Measurements from ENCODE around the gene LMNTD1. TPM values are rescaled to one million over a fixed set of nuclear protein-coding genes. Genes with fewer than 3 reads are reported as not detected.
"Not testable (repeated sequence)": the region's sequence is repeated elsewhere in the genome, so short reads cannot be mapped to it uniquely, and the experiment has no call there.

LMNTD1 gene
- total and polyA plus RNA-seq, 8 donors = 0.22 to 0.70 (median 0.46) TPM; not detected in 4

DNA sequence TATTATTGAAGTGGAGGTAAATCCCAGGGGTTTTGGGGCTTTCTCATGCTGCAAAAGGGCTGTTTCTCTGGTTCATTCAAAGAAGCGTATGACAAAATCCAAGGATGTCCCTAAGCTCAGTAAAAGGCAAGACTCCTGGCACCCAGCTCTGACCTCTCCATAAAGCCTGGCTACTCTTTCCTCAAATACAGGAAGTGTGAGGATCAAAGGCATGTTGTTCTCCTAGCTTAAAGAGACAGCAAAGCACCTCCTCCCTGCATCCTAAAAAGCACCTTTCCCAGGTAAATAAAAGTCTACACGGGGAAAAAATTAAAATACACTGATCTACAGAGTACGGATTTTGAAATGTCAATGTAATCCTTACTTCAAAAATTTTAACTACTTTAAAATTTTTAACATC lies 118.6 kb downstream of the LMNTD1 start:
- ATAC-seq (no peak), FAIRE-seq (no peak), DNase-seq (no peak)
- no peaks in the 10 kb centered on the region for H3K36me3 ChIP-seq
- 70 to 72% methylated on average over 3 of the region's 3 CpGs for WGBS, 2 donors
- intact Hi-C loops (cut with DNase I) = loop anchor here in 1 of 3 donors (10.0 kb wide), 1 partner anchor 590 kb away; no protein-coding TSS in a partner anchor
- H3K27ac ChIP-seq = no peak overlapping the region
- no peaks in the 10 kb centered on the region for H3K9me3 ChIP-seq
- no peak overlapping the region for H3K4me3 ChIP-seq
- H3K4me1 ChIP-seq = peaks cover 0 to 4% (median 0%) of the 10 kb centered on the region in 3 donors
- TF ChIP-seq, protein P1, sequence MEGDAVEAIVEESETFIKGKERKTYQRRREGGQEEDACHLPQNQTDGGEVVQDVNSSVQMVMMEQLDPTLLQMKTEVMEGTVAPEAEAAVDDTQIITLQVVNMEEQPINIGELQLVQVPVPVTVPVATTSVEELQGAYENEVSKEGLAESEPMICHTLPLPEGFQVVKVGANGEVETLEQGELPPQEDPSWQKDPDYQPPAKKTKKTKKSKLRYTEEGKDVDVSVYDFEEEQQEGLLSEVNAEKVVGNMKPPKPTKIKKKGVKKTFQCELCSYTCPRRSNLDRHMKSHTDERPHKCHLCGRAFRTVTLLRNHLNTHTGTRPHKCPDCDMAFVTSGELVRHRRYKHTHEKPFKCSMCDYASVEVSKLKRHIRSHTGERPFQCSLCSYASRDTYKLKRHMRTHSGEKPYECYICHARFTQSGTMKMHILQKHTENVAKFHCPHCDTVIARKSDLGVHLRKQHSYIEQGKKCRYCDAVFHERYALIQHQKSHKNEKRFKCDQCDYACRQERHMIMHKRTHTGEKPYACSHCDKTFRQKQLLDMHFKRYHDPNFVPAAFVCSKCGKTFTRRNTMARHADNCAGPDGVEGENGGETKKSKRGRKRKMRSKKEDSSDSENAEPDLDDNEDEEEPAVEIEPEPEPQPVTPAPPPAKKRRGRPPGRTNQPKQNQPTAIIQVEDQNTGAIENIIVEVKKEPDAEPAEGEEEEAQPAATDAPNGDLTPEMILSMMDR (IDR thresholded peaks at IDR 0.05) = no peak
- no peaks in the 10 kb centered on the region for H3K27me3 ChIP-seq

DNA sequence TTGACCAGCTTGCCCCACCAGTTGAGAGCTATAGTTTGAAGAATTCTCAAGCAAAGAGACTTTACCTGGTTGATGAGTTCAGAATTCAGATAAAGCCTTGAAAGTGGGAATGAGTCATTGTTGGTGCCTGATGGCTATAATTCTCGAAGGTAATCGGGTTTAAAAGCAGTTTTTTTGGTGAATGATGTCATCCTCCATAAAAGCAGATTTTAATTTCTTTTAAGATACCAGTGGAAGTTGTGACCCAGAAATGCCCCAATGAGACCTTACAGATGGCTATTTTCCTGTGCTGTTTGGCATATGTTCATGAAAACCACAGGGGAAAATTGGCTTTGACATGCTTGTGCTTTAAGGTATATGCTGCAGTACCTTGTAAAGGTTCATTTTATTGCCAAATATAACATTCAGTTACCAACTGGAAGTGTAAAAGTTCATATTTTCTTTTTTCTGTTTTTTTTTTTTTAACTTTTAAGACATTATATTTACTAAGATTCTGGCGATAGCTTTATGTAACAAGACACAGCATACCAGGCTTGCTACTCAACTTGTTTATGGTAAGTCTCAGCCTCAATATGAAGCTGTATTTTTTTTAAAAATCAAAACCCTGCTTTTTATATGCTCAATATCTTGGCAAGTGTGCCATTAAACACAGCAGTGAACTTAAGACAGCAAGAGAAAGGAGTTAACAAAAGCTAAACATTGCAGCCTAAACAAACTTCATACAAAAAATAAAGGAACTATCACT lies 119.3 kb downstream of the LMNTD1 start:
- ATAC-seq (no peak), DNase-seq (no peak), FAIRE-seq (peak; percentile 13)
- no peaks in the 10 kb centered on the region for H3K36me3 ChIP-seq
- TF ChIP-seq, protein P1 (IDR thresholded peaks at IDR 0.05) = no peak
- intact Hi-C loops (cut with DNase I) = loop anchor here in 1 of 3 donors (10.0 kb wide), 1 partner anchor 591 kb away; no protein-coding TSS in a partner anchor
- no peak overlapping the region for H3K4me3 ChIP-seq
- peaks cover 0 to 4% (median 0%) of the 10 kb centered on the region in 3 donors for H3K4me1 ChIP-seq
- 27 to 29% methylated on average over 3 of the region's 3 CpGs for WGBS, 2 donors
- H3K27ac ChIP-seq = no peak overlapping the region
- H3K9me3 ChIP-seq = no peaks in the 10 kb centered on the region
- no peaks in the 10 kb centered on the region for H3K27me3 ChIP-seq

DNA sequence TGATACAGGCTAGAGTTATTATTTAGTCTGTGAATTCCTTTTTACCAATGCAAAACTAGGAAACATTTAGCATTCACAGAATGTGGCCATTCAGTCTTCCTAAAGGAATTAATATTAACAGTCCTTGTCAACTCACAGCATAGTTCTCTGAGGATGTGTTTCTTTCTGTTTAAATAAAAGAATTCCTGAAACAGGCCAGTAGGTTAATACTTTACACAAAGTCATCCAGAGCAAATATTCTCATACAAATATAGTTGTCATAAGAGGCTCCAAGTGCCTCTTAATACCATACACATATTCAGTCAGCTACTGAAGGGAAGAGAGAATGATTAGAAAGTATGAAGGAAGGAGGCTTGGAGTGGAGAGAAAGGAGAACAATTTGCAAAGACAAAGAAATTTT lies 120.1 kb downstream of the LMNTD1 start:
- TF ChIP-seq, protein P1 (IDR thresholded peaks at IDR 0.05) = no peak
- intact Hi-C loops (cut with DNase I) = loop anchor here in 1 of 3 donors (10.0 kb wide), 1 partner anchor 592 kb away; no protein-coding TSS in a partner anchor
- Histone ChIP-seq H3K4me3 (no peak overlapping the region), H3K4me1 (peaks cover 0 to 4% (median 0%) of the 10 kb centered on the region in 3 donors), H3K36me3 (no peaks in the 10 kb centered on the region), H3K27ac (no peak overlapping the region), H3K27me3 (no peaks in the 10 kb centered on the region), H3K9me3 (no peaks in the 10 kb centered on the region)
- no peak for ATAC-seq
- no peak for FAIRE-seq
- DNase-seq = no peak

DNA sequence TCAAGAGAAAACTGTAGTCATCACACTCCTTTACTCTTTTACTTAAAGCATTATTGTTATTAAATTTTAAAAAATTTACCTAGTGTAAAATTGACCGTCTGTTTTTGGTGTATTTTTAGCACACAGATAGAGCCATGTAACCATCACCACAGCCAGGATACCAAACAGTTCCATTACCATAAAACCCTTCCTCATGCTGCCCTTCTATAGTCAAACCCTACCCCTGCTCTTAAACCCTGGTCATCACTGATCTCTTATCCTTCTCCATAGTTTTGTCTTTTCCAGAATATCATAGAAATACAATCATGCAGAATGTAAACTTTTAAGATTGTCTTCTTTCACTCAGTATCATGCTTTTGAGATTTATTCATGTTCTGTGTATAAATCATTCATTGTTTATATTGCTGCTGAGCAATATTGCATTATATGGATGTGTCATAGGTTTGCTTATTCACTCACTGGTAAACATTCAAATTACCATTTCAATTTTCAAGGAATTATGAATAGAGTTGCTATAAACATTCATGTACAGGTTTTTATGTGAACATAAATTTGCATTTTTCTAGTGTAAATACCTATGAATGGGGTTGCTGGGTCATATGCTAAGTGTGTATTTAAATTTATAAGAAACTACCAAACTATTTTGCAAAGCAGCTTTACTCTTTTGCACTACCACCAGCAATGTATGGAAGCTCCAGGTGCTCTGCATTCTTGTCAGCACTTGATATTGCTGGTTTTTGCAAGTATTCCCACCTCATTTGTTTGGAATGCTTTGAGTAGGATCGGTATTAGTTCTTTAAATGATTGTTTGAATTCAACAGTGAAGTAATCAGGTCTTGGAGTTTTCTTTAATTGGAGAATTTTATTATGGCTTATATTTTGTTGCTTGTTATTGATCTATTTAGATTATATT lies 125.5 kb downstream of the LMNTD1 start:
- H3K27me3 ChIP-seq = no peaks in the 10 kb centered on the region
- ATAC-seq (no peak), FAIRE-seq (no peak), DNase-seq (no peak)
- TF ChIP-seq, protein P1 (IDR thresholded peaks at IDR 0.05) = no peak
- WGBS, 2 donors = 64 to 76% methylated on average over 2 of the region's 2 CpGs
- peaks cover 0 to 4% (median 0%) of the 10 kb centered on the region in 3 donors for H3K4me1 ChIP-seq
- H3K36me3 ChIP-seq = no peaks in the 10 kb centered on the region
- no peaks in the 10 kb centered on the region for H3K9me3 ChIP-seq
- intact Hi-C loops (cut with DNase I) = no loop called here
- H3K27ac ChIP-seq = no peak overlapping the region
- no peak overlapping the region for H3K4me3 ChIP-seq

DNA sequence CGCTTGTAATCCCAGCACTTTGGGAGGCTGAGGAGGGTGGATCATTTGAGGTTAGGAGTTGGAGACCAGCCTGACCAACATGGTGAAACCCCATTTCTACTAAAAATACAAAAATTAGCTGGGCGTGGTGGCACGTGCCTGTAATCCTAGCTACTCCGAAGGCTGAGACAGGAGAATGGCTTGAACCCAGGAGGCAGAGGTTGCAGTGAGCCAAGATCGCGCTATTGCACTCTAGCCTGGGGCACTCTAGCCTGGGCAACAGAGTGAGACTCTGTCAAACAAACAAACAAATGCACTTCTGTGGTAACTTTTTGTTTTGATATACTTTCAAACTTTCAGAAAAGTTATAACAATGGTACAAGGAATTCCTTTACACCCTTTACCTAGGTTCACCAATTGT lies 126.3 kb downstream of the LMNTD1 start:
- H3K27me3 ChIP-seq; H3K4me1 ChIP-seq; H3K4me3 ChIP-seq; FAIRE-seq; H3K9me3 ChIP-seq; ATAC-seq; H3K36me3 ChIP-seq; intact Hi-C loops (cut with DNase I); DNase-seq; H3K27ac ChIP-seq: not testable (repeated sequence)
- 97% methylated on average over 6 of the region's 6 CpGs for WGBS, 2 donors

Data from pancreas (tissue), 10 donors.